DND-41 (cell line): ENCODE results near the gene RHOD.

Experiments
- EZH2 ChIP-seq: IDR thresholded peaks from 3 replicates; pipeline ENCODE4 v1.6.1; 2012; ENCODE audit warnings: borderline replicate concordance, low read depth, mild to moderate bottlenecking, moderate library complexity, low read length, inconsistent platforms; ENCODE audit not compliant: severe bottlenecking
- TF ChIP-seq, protein P1 (sequence below): IDR thresholded peaks from 2 replicates; pipeline ENCODE4 v1.5.1; 2012; ENCODE audit warnings: borderline replicate concordance, low read length, moderate library complexity, mild to moderate bottlenecking; ENCODE audit not compliant: poor library complexity, severe bottlenecking; ENCODE audit errors: extremely low read depth

DNA sequence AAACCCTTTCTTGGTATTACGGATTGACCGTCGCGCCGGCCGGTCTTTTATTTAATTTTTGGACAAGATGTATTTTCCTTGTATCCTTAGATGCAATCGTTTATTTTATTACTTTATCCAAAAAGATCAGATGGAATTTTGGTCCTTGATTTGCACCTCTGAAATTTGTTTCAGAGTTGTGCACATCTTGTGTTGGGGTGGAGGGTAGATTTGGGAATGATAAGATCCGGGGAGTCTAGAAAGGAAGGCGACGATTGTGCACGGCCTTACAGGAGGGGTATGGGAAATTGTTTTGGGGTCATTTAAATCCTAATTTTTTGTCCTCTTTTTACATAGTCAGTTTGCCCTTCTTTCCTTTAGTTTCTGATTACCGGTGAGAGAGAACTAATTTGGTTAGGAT lies 63.8 kb downstream of the RHOD start:
- TF ChIP-seq, protein P1, sequence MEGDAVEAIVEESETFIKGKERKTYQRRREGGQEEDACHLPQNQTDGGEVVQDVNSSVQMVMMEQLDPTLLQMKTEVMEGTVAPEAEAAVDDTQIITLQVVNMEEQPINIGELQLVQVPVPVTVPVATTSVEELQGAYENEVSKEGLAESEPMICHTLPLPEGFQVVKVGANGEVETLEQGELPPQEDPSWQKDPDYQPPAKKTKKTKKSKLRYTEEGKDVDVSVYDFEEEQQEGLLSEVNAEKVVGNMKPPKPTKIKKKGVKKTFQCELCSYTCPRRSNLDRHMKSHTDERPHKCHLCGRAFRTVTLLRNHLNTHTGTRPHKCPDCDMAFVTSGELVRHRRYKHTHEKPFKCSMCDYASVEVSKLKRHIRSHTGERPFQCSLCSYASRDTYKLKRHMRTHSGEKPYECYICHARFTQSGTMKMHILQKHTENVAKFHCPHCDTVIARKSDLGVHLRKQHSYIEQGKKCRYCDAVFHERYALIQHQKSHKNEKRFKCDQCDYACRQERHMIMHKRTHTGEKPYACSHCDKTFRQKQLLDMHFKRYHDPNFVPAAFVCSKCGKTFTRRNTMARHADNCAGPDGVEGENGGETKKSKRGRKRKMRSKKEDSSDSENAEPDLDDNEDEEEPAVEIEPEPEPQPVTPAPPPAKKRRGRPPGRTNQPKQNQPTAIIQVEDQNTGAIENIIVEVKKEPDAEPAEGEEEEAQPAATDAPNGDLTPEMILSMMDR, result no peak
- TF ChIP-seq EZH2, result no peak
